ENCODE results near the gene STX4.
"Not testable (repeated sequence)": the region's sequence is repeated elsewhere in the genome, so short reads cannot be mapped to it uniquely, and the experiment has no call there.

STX4 gene

DNA sequence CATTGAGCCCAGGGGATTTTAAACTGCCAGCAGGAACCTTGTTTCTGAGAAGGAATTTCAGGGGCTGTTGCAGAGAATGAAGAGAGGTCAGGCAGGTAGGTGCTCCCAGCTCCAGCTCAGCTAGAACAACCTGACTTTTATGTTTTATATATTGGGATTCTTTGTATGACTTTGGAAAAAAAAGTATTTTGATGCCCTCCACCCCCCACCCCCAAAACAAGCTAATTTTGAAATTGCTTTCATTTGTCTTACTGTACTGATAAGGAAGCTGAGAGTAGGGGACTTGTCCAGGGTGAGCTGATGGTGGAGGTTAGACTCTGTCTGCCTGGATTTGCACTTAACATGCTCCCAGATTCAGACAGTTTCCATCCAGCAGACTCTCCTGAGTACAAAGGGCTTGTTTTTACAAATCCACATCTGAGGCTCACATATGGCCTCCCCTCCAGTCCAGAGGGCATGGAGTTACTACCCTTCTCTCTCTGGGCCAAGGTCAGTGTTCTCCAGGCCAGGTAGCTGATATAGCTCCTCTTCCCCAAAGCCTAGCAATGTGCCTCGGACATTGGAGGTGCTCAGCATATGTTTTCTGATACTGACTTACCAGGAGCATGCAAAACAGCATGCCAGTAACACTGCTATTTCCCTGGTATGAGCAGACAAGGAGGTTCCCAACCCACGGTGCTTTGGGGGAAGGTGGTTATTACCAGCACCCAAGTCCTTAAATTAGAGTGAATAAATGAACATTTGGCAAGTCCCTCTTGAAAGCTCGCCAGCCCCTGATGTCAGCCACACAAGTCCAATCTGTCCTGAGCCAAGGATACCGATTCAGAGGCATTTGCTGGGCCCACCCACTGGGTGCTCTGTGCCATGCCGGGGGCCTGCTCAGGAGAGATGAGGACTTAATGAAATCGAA, 34.3 kb upstream of the STX4 start:
- DNase-seq: no peak

DNA sequence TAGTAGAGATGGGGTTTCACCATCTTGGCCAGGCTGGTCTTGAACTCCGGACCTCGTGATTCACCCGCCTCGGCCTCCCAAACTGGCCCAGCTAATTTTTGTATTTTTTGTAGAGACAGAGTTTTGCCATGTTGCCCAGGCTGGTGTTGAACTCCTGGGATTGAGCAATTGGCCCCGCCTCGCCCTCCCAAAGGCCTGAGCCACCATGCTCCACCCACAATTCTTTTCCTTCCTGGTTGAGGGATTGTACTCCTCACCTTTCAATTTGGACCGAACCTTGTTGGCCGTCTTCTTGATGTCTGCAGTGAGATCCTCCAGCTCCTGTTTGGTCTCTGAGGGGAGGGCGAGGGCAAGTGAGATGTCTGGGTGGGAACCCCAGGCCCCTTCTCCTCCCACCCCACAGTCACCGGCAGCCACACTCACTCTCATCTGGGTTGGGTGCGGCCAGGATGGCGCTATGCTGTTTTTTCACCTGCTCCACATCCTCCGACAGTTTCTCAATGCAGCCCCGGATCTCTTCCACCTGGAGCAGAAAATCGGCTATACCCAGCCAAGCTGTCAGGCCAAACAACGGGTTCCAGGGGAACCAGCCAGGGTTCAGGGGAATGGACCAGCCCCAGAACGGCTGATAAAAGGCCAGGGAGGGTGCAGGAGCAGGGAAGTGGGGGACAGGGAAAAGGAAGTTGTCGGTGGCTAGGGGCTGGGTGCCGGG, 32.5 kb upstream of the STX4 start:
- DNase-seq: no peak

DNA sequence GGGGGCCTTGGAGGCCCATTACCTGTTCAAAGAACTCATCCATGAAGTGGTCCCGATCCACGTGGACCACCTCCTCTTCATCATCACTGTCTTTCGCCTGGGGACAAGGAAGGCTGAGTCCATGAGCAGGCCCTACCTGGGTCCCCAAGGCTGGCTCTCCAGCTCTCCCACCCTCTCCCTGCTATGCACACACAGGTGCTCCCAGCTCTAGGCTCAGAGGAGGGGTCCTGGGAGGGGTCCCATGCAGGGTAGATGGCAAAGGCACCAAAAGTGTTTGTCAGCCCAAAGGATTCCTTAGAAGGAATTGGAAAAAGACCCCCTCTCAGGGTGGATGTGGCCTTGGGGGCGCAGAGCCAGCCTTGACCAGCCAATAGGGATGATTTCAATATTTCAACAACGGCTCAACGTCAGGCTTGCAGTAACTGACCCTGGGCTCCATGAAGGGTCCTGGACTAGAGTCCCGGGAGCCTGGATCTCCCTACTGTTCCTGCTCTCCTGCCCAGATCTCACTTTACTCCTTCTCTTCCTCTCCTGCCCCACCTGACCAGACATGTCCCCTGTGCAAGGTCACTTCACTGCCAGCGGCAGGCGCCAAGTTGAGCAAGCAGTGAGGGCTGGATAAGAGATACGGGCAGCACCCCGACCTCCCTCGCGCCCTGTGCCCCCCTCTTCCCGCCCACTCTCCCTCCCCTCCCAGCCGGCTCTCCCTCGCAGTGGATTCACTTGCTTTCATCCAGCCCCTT, 31.7 kb upstream of the STX4 start:
- DNase-seq: no peak

DNA sequence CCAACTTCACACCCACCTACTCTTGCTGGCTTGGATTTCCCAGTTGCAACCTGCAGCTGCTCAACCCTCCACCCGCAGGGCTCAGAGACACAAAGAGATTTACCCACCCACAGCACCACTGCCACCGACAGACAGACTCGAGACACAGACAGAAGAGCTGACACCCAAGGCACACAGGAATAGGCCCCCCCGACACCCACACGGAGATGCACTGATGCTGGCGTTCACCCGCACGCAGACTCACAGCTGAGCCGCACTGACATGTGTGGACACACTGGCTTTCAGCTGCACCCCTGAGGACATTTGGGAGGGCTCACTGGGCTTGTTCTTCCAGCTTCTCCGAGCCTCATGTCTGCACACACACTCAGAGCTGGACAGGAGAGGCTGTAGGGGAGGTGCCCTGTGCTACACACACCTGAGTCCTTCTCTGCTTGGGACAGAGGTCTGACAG, 31.1 kb upstream of the STX4 start:
- DNase-seq: no peak

DNA sequence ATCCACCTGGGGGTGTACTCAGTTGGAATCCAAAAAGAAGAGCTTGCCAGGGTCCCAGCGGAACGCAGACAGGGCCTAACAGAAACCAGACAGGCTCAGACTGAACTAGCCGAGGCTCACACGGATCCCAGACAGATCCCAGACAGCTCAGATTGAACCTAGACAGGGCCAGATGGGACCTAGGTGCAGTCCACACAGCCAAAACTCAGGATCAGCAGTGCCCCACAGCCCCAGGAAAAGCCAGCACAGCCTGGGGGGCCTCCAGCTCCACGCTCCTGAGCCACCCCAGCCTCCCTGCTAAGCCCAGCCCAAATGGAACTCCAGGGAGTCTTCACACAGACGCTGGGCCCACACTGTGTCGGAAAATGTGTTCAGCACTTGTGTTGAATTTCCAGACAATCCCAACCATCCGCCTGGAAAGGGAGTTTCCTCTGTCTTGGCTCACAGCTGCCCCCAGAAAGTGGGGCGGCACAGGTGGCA, 30.5 kb upstream of the STX4 start:
- peak; percentile 72 for DNase-seq

DNA sequence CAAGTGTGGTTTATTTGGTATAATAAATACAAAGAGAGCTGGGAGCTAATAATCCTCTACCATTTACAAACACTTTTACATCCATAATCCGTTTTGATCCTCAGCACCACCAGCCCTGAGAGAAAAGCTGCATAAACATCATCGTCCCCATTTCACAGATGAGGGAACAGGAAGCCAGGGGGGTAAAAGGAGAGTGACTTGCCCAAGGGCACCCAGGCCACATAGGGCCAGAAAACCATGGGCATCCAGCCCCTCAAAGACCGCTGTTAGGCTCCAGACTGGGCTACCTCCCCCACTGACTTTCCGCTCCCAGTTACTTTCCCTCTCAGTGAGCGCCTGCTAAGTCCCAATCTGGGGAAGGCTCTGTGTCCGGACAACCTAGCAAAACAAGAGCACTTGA, 29.6 kb upstream of the STX4 start:
- no peak for DNase-seq

DNA sequence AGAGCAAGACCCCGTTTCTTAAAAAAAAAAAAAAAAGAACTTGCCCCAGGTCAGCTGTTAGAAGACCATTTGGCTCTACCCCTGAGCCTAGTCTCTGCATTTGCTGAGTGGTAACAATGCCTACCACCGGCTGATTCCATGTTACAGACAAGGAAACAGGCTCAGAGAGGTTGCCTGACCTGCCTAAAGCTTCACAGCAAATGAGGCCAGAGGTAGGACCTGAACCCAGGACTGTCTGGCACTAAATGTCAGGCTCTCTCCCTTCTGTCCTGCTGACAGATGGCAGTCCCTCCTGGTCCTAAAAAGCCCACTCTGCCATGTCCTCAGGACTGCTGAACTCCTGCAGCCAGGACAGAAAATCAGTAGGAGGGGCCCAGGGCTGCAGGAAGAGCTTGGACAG, 28.7 kb upstream of the STX4 start:
- no peak for DNase-seq

DNA sequence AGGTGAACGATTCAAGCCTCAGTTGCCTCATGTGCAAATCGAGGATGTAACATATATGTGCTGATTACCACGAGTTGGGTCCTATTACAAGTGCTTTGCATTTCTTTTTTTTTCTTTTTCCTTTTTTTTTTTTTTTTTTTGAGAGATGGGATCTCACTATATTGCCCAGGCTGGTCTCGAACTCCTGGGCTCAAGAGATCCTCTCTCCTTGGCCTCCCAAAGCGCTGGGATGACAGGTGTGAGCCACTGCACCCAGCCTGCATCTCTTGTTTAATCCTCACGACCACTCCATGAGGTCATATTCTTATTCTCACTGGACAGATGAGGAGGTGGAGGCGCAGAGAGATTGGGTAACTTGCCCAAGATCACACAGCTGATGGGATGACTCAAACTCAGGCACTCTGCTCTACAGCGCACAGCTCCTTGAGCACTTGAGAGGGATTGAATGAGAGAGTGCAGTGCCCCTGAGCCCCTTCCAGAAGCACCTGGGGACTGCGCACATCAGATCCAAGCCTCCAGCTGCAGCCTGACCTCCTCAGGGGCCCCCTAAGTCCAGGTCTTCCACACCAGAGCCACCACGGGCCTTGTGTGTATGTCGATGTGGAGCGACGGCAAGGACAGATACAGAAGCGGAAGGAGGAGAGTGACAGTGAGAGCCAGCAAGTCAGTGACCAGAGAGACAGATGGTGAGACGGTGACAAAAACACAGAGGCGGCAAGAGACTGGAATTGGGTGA, 27.8 kb upstream of the STX4 start:
- no peak for DNase-seq

DNA sequence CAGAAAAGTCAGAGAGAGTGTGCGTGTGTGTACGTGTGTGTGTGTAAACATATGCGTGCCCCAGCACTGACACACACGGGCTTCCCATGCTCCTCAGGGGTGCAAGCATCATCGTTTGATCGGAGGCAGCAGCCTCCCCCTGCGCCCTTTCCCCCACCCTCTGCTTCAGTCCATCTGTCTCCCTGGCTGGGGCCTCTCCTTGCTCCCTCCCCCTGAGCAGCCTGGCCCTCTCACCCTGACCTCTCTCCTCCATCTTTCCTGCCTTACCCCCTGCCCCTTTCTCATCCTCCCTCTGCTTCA, 27.3 kb upstream of the STX4 start:
- no peak for DNase-seq

DNA sequence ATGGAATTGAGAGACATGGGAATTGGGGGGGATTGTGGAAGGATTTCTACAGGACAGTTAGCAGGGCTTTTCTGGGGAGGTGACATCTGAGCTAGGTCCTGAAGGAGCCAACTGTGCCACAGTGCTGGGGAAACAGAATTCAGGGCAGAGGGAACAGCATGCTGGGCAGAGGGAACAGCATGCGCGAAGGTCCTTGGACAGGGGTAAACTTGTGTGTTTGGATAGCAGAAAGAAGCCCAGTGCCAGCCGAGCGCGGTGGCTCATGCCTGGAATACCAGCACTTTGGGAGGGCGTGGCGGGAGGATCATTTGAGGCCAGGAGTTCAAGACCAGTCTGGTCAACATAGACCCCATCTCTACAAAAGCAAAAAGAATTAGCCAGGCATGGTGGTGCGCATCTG, 26.8 kb upstream of the STX4 start:
- DNase-seq: no peak

DNA sequence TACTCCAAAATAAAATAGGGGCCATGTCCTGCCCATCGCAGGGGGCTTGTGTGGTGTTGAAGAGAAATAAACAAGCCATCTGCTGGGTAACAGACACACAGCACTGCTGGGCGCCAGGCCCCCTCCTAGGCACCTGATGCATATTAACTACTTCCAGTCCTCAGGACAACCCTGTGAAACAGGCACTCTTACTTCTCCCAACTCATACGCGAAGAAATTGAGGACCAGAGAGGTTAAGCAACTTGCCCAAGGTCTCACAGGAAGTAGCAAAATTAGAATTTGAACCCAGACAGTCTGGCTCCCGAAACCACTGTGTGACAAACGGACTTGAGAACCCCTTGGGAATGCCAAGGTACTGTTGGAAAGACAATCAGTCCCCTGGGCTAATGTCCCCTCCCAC, 25.7 kb upstream of the STX4 start:
- DNase-seq: no peak

DNA sequence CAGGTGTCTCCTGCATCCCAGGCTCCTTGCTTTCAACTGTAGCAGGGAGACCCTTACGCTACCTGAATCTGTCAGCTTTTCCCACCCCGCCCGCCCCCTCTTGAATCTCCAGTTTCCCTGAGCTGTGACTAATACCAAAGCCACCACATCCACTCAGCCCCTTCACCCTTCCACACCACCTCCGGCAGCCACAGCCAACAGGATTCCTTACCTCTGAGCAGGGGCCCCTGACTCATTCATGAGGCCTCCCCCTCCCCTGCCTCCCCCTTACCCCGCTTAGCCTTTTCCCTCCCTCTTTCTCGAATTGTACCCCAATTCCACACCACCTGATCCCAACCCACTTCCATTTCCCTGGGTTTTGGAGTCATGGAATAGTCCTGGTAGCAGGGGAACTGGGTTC, 25.2 kb upstream of the STX4 start:
- DNase-seq: peak; percentile 84

DNA sequence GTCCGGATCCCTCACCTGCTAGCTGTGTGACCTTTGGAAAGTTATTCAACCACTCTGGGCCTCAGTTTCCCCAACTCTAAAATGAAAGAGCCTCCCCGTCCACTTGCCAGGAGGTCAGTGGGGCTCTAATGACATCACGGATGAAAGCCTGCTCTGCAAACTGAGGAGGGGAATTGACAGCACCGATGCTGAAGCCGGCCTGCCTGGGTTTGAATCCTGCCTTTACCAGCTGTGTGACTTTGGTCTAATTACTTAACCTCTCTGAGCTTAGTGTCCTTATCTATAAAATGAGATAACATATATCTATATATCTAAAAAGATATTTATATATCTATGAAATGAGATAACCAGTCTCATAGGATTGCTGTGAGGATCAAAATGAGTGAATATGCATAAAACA, 24.8 kb upstream of the STX4 start:
- DNase-seq: no peak

DNA sequence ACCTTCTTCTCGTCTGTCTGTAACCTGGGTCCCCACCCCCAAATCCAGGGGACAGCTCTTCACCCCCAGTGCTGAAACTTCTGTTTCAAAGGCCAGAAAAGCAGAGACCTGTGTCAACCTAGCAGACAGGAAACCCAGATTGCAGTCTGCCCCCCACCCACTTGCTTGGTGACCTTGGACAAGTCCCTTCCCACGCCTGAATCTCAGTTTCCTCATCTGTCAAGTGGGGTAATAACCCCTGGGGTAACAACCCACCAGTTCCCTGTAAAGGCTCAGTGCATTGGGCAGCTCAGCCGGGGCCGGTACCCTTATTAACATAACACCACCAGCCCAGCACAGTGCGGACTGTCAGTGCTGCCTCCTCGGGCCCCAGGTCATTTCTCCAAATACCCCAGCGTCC, 24.2 kb upstream of the STX4 start:
- DNase-seq: no peak

DNA sequence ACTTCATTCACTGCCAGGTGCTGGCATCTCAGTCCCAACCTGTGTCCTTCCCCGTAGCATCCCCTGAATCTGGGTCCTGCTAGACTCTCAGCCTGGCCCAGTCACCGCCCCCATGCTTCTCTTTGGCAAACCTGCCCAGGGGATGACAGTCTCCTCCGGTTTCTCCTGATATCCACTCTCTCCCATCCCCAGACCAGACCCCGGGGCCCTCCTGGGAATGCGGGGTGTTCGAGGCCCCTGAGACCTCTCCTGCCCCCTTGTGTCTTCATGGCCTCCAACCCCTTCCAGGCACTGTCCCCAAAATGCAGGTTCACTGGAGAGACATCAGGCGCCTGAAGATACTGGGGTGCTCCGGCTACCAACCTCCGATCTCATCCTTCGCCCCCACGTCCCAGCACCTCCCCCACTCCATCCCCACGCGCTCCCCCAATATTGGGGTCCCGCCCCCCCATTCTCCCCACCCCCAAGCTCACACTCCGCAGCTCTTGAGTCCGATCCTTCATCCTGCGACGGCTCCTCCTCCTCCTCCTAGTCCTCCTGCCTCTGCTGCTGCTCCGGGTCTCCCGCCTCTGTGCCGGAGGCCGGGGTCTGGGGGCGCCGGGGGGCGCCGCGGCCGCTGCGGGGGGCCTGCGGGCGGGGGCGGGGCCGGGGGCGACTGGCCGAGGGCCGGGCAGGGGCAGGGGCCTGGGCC, 23.3 kb upstream of the STX4 start:
- no peak for DNase-seq

DNA sequence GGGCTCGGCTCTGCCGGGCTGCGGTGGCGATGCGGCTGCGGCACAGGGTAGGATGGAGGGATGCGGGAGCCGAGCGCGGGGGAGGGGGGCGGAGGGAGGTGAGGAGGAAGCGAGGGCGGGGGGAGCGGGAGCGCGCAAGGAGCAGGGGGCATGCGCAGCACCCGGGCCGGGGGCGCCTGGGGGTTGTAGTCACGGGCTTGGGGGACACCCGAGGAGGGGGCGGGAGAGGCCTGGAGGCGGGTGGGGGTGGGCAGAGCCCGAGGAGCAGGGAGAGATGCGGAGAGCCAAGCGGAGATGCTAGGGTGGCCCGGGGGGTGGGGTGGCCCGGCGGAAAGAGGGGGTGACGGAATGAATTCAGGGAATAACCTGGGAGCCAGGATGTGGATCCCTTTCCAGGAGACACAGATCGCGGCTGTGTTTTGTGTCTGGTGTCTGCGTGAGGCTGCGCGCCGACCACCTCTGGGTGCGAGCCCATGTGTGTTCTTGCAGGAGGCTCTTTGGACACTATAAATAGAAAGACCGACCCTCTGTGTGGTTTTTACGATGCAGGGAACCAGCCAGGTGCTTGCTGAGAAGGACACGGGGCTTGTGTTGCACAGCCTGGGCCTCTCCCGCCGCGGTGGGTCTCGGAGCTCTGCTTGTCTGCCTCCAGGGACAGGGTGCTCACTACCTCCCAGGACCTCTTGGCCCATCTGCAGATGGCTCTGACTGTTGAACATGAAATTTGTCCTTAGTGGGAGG, 22.6 kb upstream of the STX4 start, which contains the start of gene STX1B:
TSS of gene STX1B (minus strand) at position 54 of the 741 bp plus-strand sequence. CDS start 242 bp downstream, outside the sequence.
- DNase-seq: peak; percentile 63

DNA sequence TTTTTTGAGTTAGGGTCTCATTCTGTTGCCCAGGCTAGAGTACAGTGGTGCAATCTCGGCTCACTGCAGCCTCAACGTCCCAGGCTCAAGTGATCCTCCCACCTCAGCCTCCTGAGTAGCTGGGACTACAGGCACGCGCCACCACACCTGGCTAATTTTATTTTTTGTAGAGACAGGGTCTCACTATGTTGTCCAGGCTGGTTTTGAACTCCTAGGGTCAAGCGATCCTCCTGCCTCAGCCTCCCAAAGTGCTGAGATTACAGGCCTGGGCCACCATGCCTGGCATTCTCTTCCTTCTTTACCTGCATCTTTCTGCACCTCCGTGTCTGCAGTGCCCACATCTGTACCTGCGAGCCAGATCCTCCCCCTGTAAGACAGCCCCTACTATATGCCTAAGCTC, 21.5 kb upstream of the STX4 start:
- not testable (repeated sequence) for DNase-seq

DNA sequence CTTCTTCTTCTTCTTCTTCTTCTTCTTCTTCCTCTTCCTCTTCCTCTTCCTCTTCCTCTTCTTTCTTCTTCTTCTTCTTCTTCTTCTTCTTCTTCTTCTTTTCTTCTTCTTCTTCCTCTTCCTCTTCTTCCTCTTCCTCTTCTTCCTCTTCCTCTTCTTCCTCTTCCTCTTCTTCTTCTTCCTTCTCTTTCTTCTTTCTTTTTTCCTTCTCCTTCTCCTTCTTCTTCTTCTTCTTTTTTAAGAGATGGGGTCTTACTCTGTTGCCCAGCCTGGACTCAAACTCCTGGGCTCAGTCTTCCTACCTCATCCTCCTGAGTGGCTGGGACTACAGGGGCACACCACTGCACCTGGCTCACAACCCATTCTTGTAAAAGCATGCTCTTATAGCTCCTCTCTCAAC, 20.1 kb upstream of the STX4 start:
- not testable (repeated sequence) for DNase-seq

DNA sequence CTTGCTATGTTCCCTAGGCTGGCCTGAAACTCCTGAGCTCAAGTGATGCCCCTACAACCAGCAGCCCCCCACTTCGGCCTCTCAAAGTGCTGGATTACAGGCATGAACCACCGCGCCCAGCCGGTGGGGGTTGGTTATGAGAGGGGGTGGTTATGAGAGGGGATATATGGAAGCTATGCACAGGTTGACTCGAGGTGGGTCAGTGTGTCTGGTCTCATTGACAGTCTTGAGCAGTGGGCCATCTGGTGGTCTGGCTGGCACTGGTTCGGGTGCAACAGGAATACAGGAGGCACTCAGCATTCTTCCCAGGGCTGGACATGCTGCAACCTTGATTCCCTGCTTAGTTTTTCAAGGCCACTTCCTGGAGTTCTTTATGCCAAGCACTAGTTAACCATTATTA, 17.3 kb upstream of the STX4 start:
- DNase-seq: no peak

DNA sequence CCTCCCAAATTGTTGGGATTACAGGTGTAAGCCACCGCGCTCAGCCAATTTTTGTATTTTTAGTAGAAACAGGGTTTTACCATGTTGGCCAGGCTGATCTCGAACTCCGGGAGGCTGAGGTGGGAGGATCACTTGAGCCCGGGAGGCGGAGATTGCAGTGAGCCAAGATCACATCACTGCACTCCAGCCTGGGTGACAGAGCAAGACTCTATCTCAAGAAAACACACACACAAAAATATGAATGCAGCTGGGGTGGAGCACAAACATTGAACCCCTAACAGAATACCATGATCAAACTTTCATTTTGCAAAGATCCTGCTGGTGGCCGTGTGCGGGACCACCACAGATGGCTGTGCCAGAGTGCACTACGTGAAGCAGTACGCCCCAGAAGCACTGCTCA, 15.6 kb upstream of the STX4 start:
- DNase-seq: not testable (repeated sequence)

DNA sequence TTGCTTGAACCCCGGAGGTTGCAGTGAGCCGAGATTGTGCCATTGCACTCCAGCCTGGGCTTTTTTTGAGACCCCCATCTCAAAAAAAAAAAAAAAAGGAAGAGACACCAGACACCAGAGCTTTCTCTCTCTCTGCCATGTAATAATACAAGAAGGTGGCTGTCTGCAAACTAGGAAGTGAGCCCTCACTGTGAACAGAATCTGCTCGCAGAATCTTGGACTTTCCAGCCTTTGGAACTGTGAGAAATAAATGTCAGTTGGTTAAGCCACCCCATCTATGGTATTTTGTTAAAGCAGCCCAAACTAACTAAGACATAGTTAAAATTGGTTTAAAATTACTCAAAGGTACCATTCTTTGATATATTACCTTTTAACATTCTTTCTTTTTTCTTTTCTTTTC, 12.8 kb upstream of the STX4 start:
- no peak for DNase-seq
